HG02759 (cell line): ENCODE results near the gene GSAP.
"Not testable (repeated sequence)": the region's sequence is repeated elsewhere in the genome, so short reads cannot be mapped to it uniquely, and the experiment has no call there.

Experiments
- ATAC-seq: cut with Tn5 transposase; IDR thresholded peaks from one replicate; pipeline ENCODE4 v1.9.1; 2021; ENCODE audit warnings: mild to moderate bottlenecking, moderate library complexity; ENCODE audit not compliant: unreplicated experiment

GSAP gene

GRCh38 chr7:77289387-77289786 lies 126.8 kb downstream of the GSAP start:
- no peak for ATAC-seq

GRCh38 chr7:77288676-77289320 lies 127.4 kb downstream of the GSAP start:
- no peak for ATAC-seq

- no peak for ATAC-seq
Measured at GRCh38 chr7:77284616-77285015, 131.5 kb downstream of the GSAP start.

GRCh38 chr7:77284005-77284404 lies 132.1 kb downstream of the GSAP start:
- no peak for ATAC-seq

GRCh38 chr7:77282897-77283296 lies 133.3 kb downstream of the GSAP start:
- ATAC-seq: no peak

- ATAC-seq: no peak
Measured at GRCh38 chr7:77281780-77282478, 134.2 kb downstream of the GSAP start.

GRCh38 chr7:77276120-77276519 lies 140.0 kb downstream of the GSAP start:
- no peak for ATAC-seq

- not testable (repeated sequence) for ATAC-seq
Measured at GRCh38 chr7:77275663-77276062, 140.5 kb downstream of the GSAP start.

- no peak for ATAC-seq
Measured at GRCh38 chr7:77271766-77272165, 144.4 kb downstream of the GSAP start.

GRCh38 chr7:77270094-77270480 lies 146.1 kb downstream of the GSAP start:
- no peak for ATAC-seq

GRCh38 chr7:77269360-77270093 lies 146.6 kb downstream of the GSAP start:
- peak; percentile 71 for ATAC-seq

- ATAC-seq: peak; percentile 90
Measured at GRCh38 chr7:77266291-77266794, 149.8 kb downstream of the GSAP start.

GRCh38 chr7:77265666-77266065 lies 150.5 kb downstream of the GSAP start:
- no peak for ATAC-seq

GRCh38 chr7:77262316-77262715 lies 153.8 kb downstream of the GSAP start:
- no peak for ATAC-seq
